PC-3 (cell line): ENCODE results near the gene SPDYE2B.
"Not testable (repeated sequence)": the region's sequence is repeated elsewhere in the genome, so short reads cannot be mapped to it uniquely, and the experiment has no call there.

Experiments
- EZH2 ChIP-seq: fragments of 300-600 bp; sonication (generic); IDR thresholded peaks from one replicate; pipeline ENCODE4 v1.6.1; 2017; ENCODE audit warnings: antibody characterized with exemption, mild to moderate bottlenecking, low read length; ENCODE audit not compliant: unreplicated experiment
- EZH2phosphoT487 ChIP-seq: fragments of 300-600 bp; sonication (generic); IDR thresholded peaks from 2 replicates; pipeline ENCODE4 v1.6.1; 2018; ENCODE audit warnings: mild to moderate bottlenecking, antibody characterized with exemption, low read length, borderline replicate concordance
- TF ChIP-seq, protein P1 (sequence below): fragments of 300-600 bp; sonication (generic); conservative IDR thresholded peaks from 2 replicates; pipeline ENCODE4 v1.5.1; 2017; ENCODE audit warnings: antibody characterized with exemption, low read depth, mild to moderate bottlenecking, low read length

DNA sequence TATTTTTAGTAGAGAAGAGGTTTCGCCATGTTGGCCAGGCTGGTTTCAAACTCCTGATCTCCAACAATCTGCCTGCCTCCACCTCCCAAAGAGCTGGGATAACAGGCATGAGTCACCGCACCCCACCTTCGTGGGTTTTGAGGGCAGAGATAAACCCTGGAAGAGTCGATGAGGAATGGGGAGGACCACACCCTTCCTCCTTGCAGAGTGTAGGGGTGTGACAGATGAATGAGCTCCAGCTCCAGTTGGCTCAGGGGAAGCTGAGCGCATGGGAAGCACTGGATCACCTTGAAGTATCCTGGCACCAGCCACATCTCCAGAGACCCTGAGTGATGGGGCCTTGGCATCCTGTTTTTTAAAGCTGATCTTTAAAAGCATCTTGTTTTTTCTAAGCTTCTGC is 32.4 kb downstream of the SPDYE2B start:
- TF ChIP-seq, protein P1, sequence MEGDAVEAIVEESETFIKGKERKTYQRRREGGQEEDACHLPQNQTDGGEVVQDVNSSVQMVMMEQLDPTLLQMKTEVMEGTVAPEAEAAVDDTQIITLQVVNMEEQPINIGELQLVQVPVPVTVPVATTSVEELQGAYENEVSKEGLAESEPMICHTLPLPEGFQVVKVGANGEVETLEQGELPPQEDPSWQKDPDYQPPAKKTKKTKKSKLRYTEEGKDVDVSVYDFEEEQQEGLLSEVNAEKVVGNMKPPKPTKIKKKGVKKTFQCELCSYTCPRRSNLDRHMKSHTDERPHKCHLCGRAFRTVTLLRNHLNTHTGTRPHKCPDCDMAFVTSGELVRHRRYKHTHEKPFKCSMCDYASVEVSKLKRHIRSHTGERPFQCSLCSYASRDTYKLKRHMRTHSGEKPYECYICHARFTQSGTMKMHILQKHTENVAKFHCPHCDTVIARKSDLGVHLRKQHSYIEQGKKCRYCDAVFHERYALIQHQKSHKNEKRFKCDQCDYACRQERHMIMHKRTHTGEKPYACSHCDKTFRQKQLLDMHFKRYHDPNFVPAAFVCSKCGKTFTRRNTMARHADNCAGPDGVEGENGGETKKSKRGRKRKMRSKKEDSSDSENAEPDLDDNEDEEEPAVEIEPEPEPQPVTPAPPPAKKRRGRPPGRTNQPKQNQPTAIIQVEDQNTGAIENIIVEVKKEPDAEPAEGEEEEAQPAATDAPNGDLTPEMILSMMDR, result not testable (repeated sequence)
- TF ChIP-seq EZH2, EZH2phosphoT487: not testable (repeated sequence)
